PC-3 (cell line): Measurements from ENCODE around the gene PRPSAP2. TPM values are rescaled to one million over a fixed set of nuclear protein-coding genes. Genes with fewer than 3 reads are reported as not detected.

Experiments
- ATAC-seq: fragments of 200-7000 bp; cut with Tn5 transposase; 2 replicates; pipeline ENCODE4 v1.9.1; 2020; ENCODE audit warnings: mild to moderate bottlenecking, moderate library complexity
- BruUV-seq: library from RNA; stranded (reverse); fragments of 400-500 nt; replicated peaks from 2 replicates; lab custom pipeline; 2021; lab: Mats Ljungman, UMichigan
- CTCF ChIA-PET: fragments of 300-600 bp; sonication (Branson Sonifier 250); formaldehyde crosslinking; loops from one replicate; lab custom pipeline; 2022; ENCODE audit warnings: antibody characterized with exemption; lab: Charles Lee
- POLR2A ChIA-PET: fragments of 300-600 bp; sonication (Branson Sonifier 250); formaldehyde crosslinking; loops from one replicate; lab custom pipeline; 2022; ENCODE audit warnings: antibody characterized with exemption; ENCODE audit not compliant: unreplicated experiment; lab: Charles Lee
- DNase-seq: peaks from one replicate; pipeline ENCODE4 v3.0.0-alpha.2; 2015
- H2AFZ ChIP-seq: fragments of 300-600 bp; sonication (generic); 2 replicates; pipeline ENCODE4 v1.6.0; 2016; ENCODE audit warnings: antibody characterized with exemption, low read length
- H3F3A ChIP-seq: fragments of 300-600 bp; sonication (generic); one replicate; pipeline ENCODE4 v1.6.0; 2017; ENCODE audit warnings: antibody characterized with exemption, low read length, control low read depth, mild to moderate bottlenecking; ENCODE audit not compliant: unreplicated experiment
- H3K27ac ChIP-seq: fragments of 300-600 bp; sonication (generic); 2 replicates; pipeline ENCODE4 v1.5.1; 2016; ENCODE audit warnings: mild to moderate bottlenecking, low read length
- H3K27me3 ChIP-seq: fragments of 300-600 bp; sonication (generic); 2 replicates; pipeline ENCODE4 v1.6.1; 2016; ENCODE audit warnings: low read length, mixed read lengths
- H3K36me3 ChIP-seq: fragments of 300-600 bp; sonication (generic); 2 replicates; pipeline ENCODE4 v1.6.1; 2016; ENCODE audit warnings: low read depth, mixed run types, low read length, mixed read lengths
- H3K4me1 ChIP-seq: fragments of 300-600 bp; sonication (generic); 2 replicates; pipeline ENCODE4 v1.5.1; 2016; ENCODE audit warnings: low read length; ENCODE audit not compliant: insufficient read depth
- H3K4me2 ChIP-seq: fragments of 300-600 bp; sonication (generic); 2 replicates; pipeline ENCODE4 v1.6.0; 2016; ENCODE audit warnings: low read length
- H3K4me3 ChIP-seq: fragments of 300-600 bp; sonication (generic); 2 replicates; pipeline ENCODE4 v1.5.1; 2016; ENCODE audit warnings: mild to moderate bottlenecking, low read length, mixed read lengths
- H3K79me2 ChIP-seq: fragments of 300-600 bp; sonication (generic); 2 replicates; pipeline ENCODE4 v1.6.1; 2017; ENCODE audit warnings: low read length, mixed read lengths
- H3K9ac ChIP-seq: fragments of 300-600 bp; sonication (generic); 2 replicates; pipeline ENCODE4 v1.6.0; 2016; ENCODE audit warnings: mild to moderate bottlenecking, low read length
- H3K9me2 ChIP-seq: fragments of 300-600 bp; sonication (generic); replicated peaks from 2 replicates; pipeline ENCODE4 v1.6.1; 2016; ENCODE audit warnings: mixed run types, low read length, mixed read lengths
- H3K9me3 ChIP-seq: fragments of 300-600 bp; sonication (generic); 2 replicates; pipeline ENCODE4 v1.6.1; 2016; ENCODE audit warnings: low read length, mixed read lengths
- H4K20me1 ChIP-seq: fragments of 300-600 bp; sonication (generic); 2 replicates; pipeline ENCODE4 v1.6.1; 2016; ENCODE audit warnings: low read length, mixed read lengths
- EZH2 ChIP-seq: fragments of 300-600 bp; sonication (generic); IDR thresholded peaks from one replicate; pipeline ENCODE4 v1.6.1; 2017; ENCODE audit warnings: antibody characterized with exemption, mild to moderate bottlenecking, low read length; ENCODE audit not compliant: unreplicated experiment
- EZH2phosphoT487 ChIP-seq: fragments of 300-600 bp; sonication (generic); IDR thresholded peaks from 2 replicates; pipeline ENCODE4 v1.6.1; 2018; ENCODE audit warnings: mild to moderate bottlenecking, antibody characterized with exemption, low read length, borderline replicate concordance
- intact Hi-C: fragments of 100-400 bp; cut with micrococcal nuclease; formaldehyde crosslinking; loops from 2 replicates; pipeline ENCODE4 v1.9.0; 2023
- total RNA-seq: library from RNA; depleted of rRNA; stranded (reverse); fragments of >200 nt; gene quantifications from 2 replicates; pipeline ENCODE4 v1.2.3, GENCODE V29; 2014
- TF ChIP-seq, protein P1 (sequence below): fragments of 300-600 bp; sonication (generic); conservative IDR thresholded peaks from 2 replicates; pipeline ENCODE4 v1.5.1; 2017; ENCODE audit warnings: antibody characterized with exemption, low read depth, mild to moderate bottlenecking, low read length

Gene PRPSAP2
- total RNA-seq, 1 experiment from 2014 or later = 81.3 TPM

DNA sequence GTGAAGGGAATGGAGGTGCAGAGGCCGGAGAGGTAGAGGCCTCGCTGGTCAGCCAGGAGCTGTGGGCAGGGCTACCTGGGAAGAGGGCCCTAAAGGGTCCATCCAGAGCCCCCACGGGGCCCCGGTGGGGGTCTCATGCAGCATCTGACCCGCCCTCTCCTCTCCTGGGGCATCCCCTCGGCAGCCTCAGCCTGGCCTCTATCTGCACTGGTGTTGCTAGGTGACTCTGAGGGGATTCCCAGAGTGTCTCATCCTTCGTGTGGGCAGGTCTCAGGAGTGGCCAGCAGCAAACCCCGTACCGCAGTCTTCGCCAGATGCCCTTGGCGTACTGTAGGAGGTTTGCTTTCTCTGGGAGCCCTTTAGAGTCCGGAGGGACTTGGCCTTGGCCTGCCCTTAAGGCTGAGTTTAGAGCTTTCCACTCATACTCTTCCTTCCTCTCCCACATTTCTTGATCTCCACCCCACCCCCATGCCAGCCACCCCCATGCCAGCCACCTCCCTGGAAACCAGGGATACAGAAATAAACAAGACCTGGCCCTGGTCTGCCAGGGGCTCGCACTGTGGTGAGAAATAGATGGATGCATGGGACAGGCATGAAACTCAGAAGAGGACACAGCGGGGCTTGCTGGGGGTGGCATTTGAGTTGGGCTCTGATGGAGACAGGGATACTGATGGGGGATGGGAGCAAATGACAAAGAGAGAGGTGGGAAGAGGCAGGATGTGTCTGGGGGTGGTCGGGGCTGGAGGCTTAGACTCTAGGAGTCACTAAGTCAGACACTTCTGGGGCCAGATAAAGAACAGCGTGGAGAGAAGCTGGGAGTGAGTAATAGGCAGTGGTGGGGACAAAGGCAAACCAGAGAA is 103.9 kb downstream of the PRPSAP2 start:
- H3K9me3 ChIP-seq = no peaks in the 10 kb centered on the region
- H2AFZ ChIP-seq = no peak overlapping the region
- H3K4me3 ChIP-seq = no peak overlapping the region
- H3K4me2 ChIP-seq = no peak overlapping the region
- H3K9ac ChIP-seq = no peak overlapping the region
- ATAC-seq (no peak), DNase-seq (no peak)
- H4K20me1 ChIP-seq = no peaks in the 10 kb centered on the region
- ChIA-PET CTCF (interaction anchor here (0.7 kb wide), 2 partner anchors 8 to 39 kb away, joined by 3 to 4 read pairs; no protein-coding TSS in a partner anchor), POLR2A (no interaction called here)
- H3K27ac ChIP-seq = no peak overlapping the region
- no peaks in the 10 kb centered on the region for H3K9me2 ChIP-seq
- H3K79me2 ChIP-seq = no peaks in the 10 kb centered on the region
- H3K27me3 ChIP-seq = no peaks in the 10 kb centered on the region
- no TSS peak for BruUV-seq
- intact Hi-C loops = no loop called here
- TF ChIP-seq EZH2 (no peak), EZH2phosphoT487 (no peak)
- TF ChIP-seq, protein P1, sequence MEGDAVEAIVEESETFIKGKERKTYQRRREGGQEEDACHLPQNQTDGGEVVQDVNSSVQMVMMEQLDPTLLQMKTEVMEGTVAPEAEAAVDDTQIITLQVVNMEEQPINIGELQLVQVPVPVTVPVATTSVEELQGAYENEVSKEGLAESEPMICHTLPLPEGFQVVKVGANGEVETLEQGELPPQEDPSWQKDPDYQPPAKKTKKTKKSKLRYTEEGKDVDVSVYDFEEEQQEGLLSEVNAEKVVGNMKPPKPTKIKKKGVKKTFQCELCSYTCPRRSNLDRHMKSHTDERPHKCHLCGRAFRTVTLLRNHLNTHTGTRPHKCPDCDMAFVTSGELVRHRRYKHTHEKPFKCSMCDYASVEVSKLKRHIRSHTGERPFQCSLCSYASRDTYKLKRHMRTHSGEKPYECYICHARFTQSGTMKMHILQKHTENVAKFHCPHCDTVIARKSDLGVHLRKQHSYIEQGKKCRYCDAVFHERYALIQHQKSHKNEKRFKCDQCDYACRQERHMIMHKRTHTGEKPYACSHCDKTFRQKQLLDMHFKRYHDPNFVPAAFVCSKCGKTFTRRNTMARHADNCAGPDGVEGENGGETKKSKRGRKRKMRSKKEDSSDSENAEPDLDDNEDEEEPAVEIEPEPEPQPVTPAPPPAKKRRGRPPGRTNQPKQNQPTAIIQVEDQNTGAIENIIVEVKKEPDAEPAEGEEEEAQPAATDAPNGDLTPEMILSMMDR = no peak
- H3F3A ChIP-seq = no peaks in the 10 kb centered on the region
- H3K36me3 ChIP-seq = no peaks in the 10 kb centered on the region
- H3K4me1 ChIP-seq = no peaks in the 10 kb centered on the region

DNA sequence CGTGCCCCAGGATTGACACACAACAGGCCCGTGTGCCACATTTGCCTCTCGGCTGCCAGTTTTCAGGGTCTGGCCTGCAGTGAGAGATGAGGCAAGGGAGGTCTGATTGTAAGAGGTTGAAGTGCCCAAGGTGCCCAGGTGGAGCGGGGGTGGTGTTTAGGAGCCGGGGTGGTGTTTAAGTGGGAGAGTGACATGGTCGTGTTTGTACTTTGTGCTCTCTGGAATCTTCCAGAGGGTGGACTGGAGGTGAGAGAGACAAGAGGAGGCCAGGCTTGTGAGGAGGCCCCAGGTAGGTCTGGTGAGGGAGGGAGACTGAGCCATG is 104.5 kb downstream of the PRPSAP2 start:
- ATAC-seq (no peak), DNase-seq (no peak)
- BruUV-seq = no TSS peak
- Histone ChIP-seq H3K27ac (no peak overlapping the region), H3K4me2 (no peak overlapping the region), H3K9ac (no peak overlapping the region), H3F3A (no peaks in the 10 kb centered on the region), H3K4me3 (no peak overlapping the region), H3K79me2 (no peaks in the 10 kb centered on the region), H3K9me2 (no peaks in the 10 kb centered on the region), H3K36me3 (no peaks in the 10 kb centered on the region), H2AFZ (no peak overlapping the region), H3K4me1 (peaks cover 2% of the 10 kb centered on the region), H3K9me3 (no peaks in the 10 kb centered on the region), H3K27me3 (no peaks in the 10 kb centered on the region), H4K20me1 (no peaks in the 10 kb centered on the region)
- TF ChIP-seq EZH2 (no peak), EZH2phosphoT487 (no peak)
- TF ChIP-seq, protein P1 = no peak
- intact Hi-C loops = no loop called here
- CTCF ChIA-PET = no interaction called here
- POLR2A ChIA-PET = no interaction called here
